ENCODE measurements around the gene B3GALT6. TPM values are rescaled to one million over a fixed set of nuclear protein-coding genes. Genes with fewer than 3 reads are reported as not detected.

The B3GALT6 gene
- total RNA-seq, 1 experiment from 2014 or later: 25.9 TPM

DNA sequence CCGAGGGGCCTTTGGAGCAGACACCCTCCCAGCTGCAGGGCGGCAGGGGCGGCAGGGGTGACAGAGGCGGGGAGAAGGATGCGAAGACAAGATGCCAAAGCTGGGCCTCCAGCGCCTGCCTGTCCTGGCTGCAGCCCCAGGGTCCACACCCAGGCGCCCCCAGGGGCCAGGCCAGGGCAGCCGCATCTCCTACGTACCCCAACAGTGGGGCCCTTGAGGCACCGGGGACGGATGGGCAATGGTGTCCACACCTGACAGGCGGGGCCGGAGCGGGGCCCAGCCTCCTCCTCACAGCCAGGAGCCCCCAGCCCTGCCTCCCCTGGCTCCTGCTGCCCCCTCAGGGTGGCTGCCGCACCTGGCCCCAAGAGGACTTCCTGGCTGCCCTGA is 7.2 kb downstream of the B3GALT6 start:
- H3K27ac Mint-ChIP-seq (ENCODE audit: unreplicated experiment): peak overlapping the region; percentile 90
- DNase-seq: no peak
- no TSS peak for BruUV-seq (replicated peaks)
- TF ChIP-seq, protein P1, sequence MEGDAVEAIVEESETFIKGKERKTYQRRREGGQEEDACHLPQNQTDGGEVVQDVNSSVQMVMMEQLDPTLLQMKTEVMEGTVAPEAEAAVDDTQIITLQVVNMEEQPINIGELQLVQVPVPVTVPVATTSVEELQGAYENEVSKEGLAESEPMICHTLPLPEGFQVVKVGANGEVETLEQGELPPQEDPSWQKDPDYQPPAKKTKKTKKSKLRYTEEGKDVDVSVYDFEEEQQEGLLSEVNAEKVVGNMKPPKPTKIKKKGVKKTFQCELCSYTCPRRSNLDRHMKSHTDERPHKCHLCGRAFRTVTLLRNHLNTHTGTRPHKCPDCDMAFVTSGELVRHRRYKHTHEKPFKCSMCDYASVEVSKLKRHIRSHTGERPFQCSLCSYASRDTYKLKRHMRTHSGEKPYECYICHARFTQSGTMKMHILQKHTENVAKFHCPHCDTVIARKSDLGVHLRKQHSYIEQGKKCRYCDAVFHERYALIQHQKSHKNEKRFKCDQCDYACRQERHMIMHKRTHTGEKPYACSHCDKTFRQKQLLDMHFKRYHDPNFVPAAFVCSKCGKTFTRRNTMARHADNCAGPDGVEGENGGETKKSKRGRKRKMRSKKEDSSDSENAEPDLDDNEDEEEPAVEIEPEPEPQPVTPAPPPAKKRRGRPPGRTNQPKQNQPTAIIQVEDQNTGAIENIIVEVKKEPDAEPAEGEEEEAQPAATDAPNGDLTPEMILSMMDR (IDR thresholded peaks at IDR 0.05; ENCODE audit: unreplicated experiment): no peak
- H3K4me1 Mint-ChIP-seq (ENCODE audit: low read depth, unreplicated experiment): no peaks in the 10 kb centered on the region
- peak overlapping the region; percentile 63 for H3K4me3 Mint-ChIP-seq (ENCODE audit: low read depth, unreplicated experiment)
- no peaks in the 10 kb centered on the region for H3K9me3 Mint-ChIP-seq (ENCODE audit: low read depth, unreplicated experiment)
- H3K36me3 Mint-ChIP-seq (ENCODE audit: insufficient read depth, unreplicated experiment): peaks cover 50% of the 10 kb centered on the region
- no peaks in the 10 kb centered on the region for H3K27me3 Mint-ChIP-seq (ENCODE audit: unreplicated experiment)
- CTCF ChIA-PET: no interaction called here
- intact Hi-C loops (cut with micrococcal nuclease; ENCODE audit: unreplicated experiment): loop anchor here (10.0 kb wide), 1 partner anchor 74 kb away; no protein-coding TSS in a partner anchor

DNA sequence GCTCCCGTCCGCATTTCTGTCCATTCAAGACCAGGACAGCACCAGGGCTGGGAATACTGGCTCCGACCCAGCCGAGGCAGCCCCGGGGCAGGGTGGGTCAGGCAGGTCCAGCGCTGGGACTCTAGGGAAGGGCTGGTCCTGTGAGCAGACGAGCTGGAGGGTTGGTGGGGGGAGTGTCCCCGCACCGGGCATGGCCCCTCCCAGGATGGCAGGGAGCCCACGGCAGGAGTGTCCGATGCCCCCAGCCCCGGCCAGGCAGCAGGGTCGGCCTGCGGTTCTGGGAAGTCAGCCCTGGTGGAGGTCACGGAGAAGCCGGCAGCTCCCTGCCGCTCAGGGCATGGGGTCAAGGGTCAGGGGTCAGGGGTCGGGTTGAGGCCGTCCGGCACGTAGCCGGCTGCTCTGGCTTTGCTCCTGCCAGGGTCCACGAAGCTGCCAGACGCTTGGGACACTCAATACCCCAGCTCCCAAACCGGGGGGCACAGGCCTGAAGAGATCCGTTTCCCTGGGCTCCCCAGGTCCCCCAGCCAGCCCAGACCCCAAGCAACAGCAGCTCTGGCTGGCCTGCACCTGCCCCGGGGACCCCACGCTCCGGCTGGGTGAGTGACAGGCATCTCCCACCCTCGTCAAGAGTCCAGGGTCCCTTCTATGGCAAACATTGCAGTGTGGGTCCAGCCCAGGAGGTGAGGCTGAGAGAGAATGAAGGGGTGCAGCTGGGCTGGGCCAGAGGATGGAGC is 7.7 kb downstream of the B3GALT6 start:
- intact Hi-C loops (cut with micrococcal nuclease; ENCODE audit: unreplicated experiment): loop anchor here (10.0 kb wide), 1 partner anchor 75 kb away; no protein-coding TSS in a partner anchor
- no peak for DNase-seq
- TF ChIP-seq, protein P1 (IDR thresholded peaks at IDR 0.05; ENCODE audit: unreplicated experiment): no peak
- Mint-ChIP-seq H3K9me3 (ENCODE audit: low read depth, unreplicated experiment) (no peaks in the 10 kb centered on the region), H3K27me3 (ENCODE audit: unreplicated experiment) (no peaks in the 10 kb centered on the region), H3K4me3 (ENCODE audit: low read depth, unreplicated experiment) (peak overlapping the region; percentile 63), H3K4me1 (ENCODE audit: low read depth, unreplicated experiment) (no peaks in the 10 kb centered on the region), H3K27ac (ENCODE audit: unreplicated experiment) (peak overlapping the region; percentile 76), H3K36me3 (ENCODE audit: insufficient read depth, unreplicated experiment) (peaks cover 44% of the 10 kb centered on the region)
- BruUV-seq (replicated peaks): no TSS peak
- CTCF ChIA-PET: no interaction called here

DNA sequence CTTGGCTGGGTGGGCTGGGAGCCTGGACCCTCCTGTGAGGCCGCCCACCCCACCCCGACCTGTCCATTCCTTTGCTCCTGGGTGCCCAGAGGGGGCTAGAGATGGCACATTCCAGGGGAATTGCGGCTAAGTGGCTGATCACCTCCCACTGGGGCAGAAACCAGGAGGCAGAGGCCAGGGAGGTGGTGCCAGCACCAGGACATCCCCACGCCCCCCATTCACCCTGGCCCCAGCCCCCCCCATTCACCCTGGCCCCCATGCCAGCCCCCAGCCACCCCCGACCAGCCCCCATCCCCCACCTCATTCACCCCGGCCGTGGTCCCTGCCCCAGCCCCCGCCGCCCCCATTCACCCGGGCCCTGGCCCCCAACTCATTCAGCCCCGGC is 8.3 kb downstream of the B3GALT6 start:
- CTCF ChIA-PET: no interaction called here
- Mint-ChIP-seq H3K27ac (ENCODE audit: unreplicated experiment) (peak overlapping the region; percentile 76), H3K36me3 (ENCODE audit: insufficient read depth, unreplicated experiment) (peaks cover 39% of the 10 kb centered on the region), H3K4me1 (ENCODE audit: low read depth, unreplicated experiment) (no peaks in the 10 kb centered on the region), H3K27me3 (ENCODE audit: unreplicated experiment) (no peaks in the 10 kb centered on the region), H3K9me3 (ENCODE audit: low read depth, unreplicated experiment) (no peaks in the 10 kb centered on the region), H3K4me3 (ENCODE audit: low read depth, unreplicated experiment) (peak overlapping the region; percentile 17)
- TF ChIP-seq, protein P1 (IDR thresholded peaks at IDR 0.05; ENCODE audit: unreplicated experiment): no peak
- no peak for DNase-seq
- intact Hi-C loops (cut with micrococcal nuclease; ENCODE audit: unreplicated experiment): no loop called here
- no TSS peak for BruUV-seq (replicated peaks)

DNA sequence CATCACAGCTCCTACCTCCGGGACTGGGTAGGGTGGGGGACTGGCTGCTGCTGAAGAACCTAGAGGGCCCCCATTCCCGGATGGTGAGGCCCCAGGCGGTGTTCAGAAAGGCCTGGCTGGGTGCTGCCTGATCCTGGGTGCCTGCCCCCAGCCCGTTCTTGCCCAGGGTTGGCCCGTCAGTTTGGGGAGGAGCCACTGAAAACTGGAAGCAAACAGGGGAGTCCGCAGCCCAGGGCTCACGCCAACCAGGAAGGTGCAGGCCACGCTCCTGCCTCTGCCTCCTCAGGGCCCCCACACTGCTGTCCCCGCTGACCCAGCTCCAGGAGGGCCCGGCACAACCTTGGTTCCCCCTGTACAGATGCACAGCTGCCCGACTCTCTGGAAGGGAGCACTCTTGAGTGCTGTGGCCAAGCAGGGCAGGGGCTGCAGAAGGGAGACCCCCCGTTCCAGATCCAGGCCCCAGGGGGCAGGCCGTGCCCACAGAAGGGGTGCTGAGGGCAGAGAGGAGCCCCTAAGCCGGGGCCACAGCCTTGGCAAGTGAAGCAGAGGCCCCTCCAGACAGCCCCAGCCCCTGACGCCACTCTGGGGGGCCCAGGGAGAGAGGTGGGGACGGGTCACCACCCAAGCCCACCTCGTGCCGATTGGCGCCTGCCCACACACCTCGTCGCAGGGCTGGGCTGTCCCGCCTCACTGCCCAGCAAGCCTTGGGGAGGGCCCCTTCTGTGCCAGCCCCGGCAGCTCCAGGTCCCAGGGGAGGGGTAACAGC is 9.0 kb downstream of the B3GALT6 start:
- no peaks in the 10 kb centered on the region for H3K27me3 Mint-ChIP-seq (ENCODE audit: unreplicated experiment)
- peak overlapping the region; percentile 17 for H3K4me3 Mint-ChIP-seq (ENCODE audit: low read depth, unreplicated experiment)
- H3K4me1 Mint-ChIP-seq (ENCODE audit: low read depth, unreplicated experiment): no peaks in the 10 kb centered on the region
- DNase-seq: no peak
- CTCF ChIA-PET: no interaction called here
- TF ChIP-seq, protein P1 (IDR thresholded peaks at IDR 0.05; ENCODE audit: unreplicated experiment): no peak
- H3K27ac Mint-ChIP-seq (ENCODE audit: unreplicated experiment): peak overlapping the region; percentile 76
- peaks cover 39% of the 10 kb centered on the region for H3K36me3 Mint-ChIP-seq (ENCODE audit: insufficient read depth, unreplicated experiment)
- no peaks in the 10 kb centered on the region for H3K9me3 Mint-ChIP-seq (ENCODE audit: low read depth, unreplicated experiment)
- no TSS peak for BruUV-seq (replicated peaks)
- intact Hi-C loops (cut with micrococcal nuclease; ENCODE audit: unreplicated experiment): no loop called here
